ENCODE data around the gene STXBP2. TPM values are rescaled to one million over a fixed set of nuclear protein-coding genes. Genes with fewer than 3 reads are reported as not detected.

Gene STXBP2
- total RNA-seq, 1 experiment from 2014 or later = 141 TPM

GRCh38 chr19:7611541-7612279, 25.2 kb upstream of the STXBP2 start:
- no peaks in the 10 kb centered on the region for H3K79me2 ChIP-seq (ENCODE audit: insufficient read depth, low read length)
- no peak overlapping the region for H2AFZ ChIP-seq (ENCODE audit: low read depth, low read length, poor library complexity, severe bottlenecking)
- ATAC-seq = no peak
- intact Hi-C loops (cut with micrococcal nuclease) = no loop called here
- no peak overlapping the region for H3K4me2 ChIP-seq (ENCODE audit: low read length)
- TF ChIP-seq TCF7L2 (IDR thresholded peaks at IDR 0.05; ENCODE audit: borderline replicate concordance, extremely low read depth, insufficient read depth, insufficient read length) (no peak), EZH2phosphoT487 (IDR thresholded peaks at IDR 0.05; ENCODE audit: borderline replicate concordance) (no peak), SIN3A (IDR thresholded peaks at IDR 0.05; ENCODE audit: low read depth) (no peak), REST (IDR thresholded peaks at IDR 0.05; ENCODE audit: low read depth) (no peak), ELF1 (IDR thresholded peaks at IDR 0.05; ENCODE audit: borderline replicate concordance, low read depth) (no peak), SRF (IDR thresholded peaks at IDR 0.05; ENCODE audit: low read depth) (no peak), ATF3 (IDR thresholded peaks at IDR 0.05) (no peak)
- H3K9me3 ChIP-seq (ENCODE audit: control insufficient read depth in 1 of 2, insufficient read depth in 1 of 2, low read depth in 1 of 2, low read length in 2 of 2) = no peaks in the 10 kb centered on the region
- H3K36me3 ChIP-seq (ENCODE audit: control insufficient read depth in 1 of 2, insufficient read depth in 2 of 2, low read length in 2 of 2) = peaks cover 3% of the 10 kb centered on the region in 2 experiments
- H3K9ac ChIP-seq (ENCODE audit: low read length) = no peak overlapping the region
- no peaks in the 10 kb centered on the region for H4K20me1 ChIP-seq (ENCODE audit: insufficient read depth)
- ChIA-PET CTCF (no interaction called here), POLR2A (no interaction called here), RAD21 (ENCODE audit: low non-redundant PET in 1 of 2, low total read pairs in 2 of 2, uncharacterized antibody in 2 of 2, unreplicated experiment in 2 of 2) (no interaction called here)
- H3K27me3 ChIP-seq (ENCODE audit: insufficient read depth, low read length) = no peaks in the 10 kb centered on the region
- DNase-seq (ENCODE audit: low read depth, low spot score) = no peak
- no peak overlapping the region for H3K4me3 ChIP-seq (replicated peaks in 1 of 2; ENCODE audit: low read depth in 1 of 2, low read length in 2 of 2)
- no peak overlapping the region for H3K27ac ChIP-seq (ENCODE audit: low read depth, low read length)
- TSS peak; percentile 42 for BruUV-seq (replicated peaks)
- H3K4me1 ChIP-seq (ENCODE audit: control insufficient read depth in 1 of 2, insufficient read depth in 2 of 2, low read length in 2 of 2) = no peaks in the 10 kb centered on the region
- H3K9me2 ChIP-seq (ENCODE audit: insufficient read depth) = no peaks in the 10 kb centered on the region
